GM23338 (cell line): ENCODE data around the gene PLPPR3. TPM values are rescaled to one million over a fixed set of nuclear protein-coding genes. Genes with fewer than 3 reads are reported as not detected.

Source experiments
- ATAC-seq: fragments of 200-7000 bp; cut with Tn5 transposase; 3 replicates; pipeline ENCODE4 v1.9.1; 2020
- DNase-seq: peaks from one replicate; pipeline ENCODE4 v3.0.0-alpha.2; 2015; ENCODE audit warnings: low spot score
- H2AFZ ChIP-seq: fragments of 200-600 bp; sonication (generic); 2 replicates; pipeline ENCODE4 v1.8.0; 2016; ENCODE audit warnings: antibody characterized with exemption, mild to moderate bottlenecking, moderate library complexity
- H3F3A ChIP-seq: fragments of 200-600 bp; sonication (generic); replicated peaks from 2 replicates; pipeline ENCODE4 v1.8.0; 2017; ENCODE audit warnings: antibody characterized with exemption, mixed run types, low read depth
- H3K27ac ChIP-seq: fragments of 200-600 bp; sonication (generic); 2 replicates; pipeline ENCODE4 v1.6.1; 2016; ENCODE audit warnings: low read depth
- H3K27me3 ChIP-seq: fragments of 200-600 bp; sonication (generic); 2 replicates; pipeline ENCODE4 v1.8.0; 2016; ENCODE audit warnings: mild to moderate bottlenecking, mixed run types, moderate library complexity; ENCODE audit not compliant: insufficient read depth
- H3K36me3 ChIP-seq: fragments of 200-600 bp; sonication (generic); 2 replicates; pipeline ENCODE4 v1.8.0; 2016; ENCODE audit warnings: mild to moderate bottlenecking; ENCODE audit not compliant: insufficient read depth
- H3K4me1 ChIP-seq: fragments of 200-600 bp; sonication (generic); 2 replicates; pipeline ENCODE4 v1.8.0; 2016; ENCODE audit warnings: mild to moderate bottlenecking, moderate library complexity; ENCODE audit not compliant: insufficient read depth
- H3K4me2 ChIP-seq: fragments of 200-600 bp; sonication (generic); 2 replicates; pipeline ENCODE4 v1.7.1; 2017; ENCODE audit warnings: mixed run types
- H3K4me3 ChIP-seq: fragments of 200-600 bp; sonication (generic); 2 replicates; pipeline ENCODE4 v1.6.1; 2016; ENCODE audit warnings: mixed run types
- H3K79me2 ChIP-seq: fragments of 200-600 bp; sonication (generic); replicated peaks from 2 replicates; pipeline ENCODE4 v1.8.0; 2017; ENCODE audit warnings: mild to moderate bottlenecking; ENCODE audit not compliant: insufficient read depth
- H3K9me2 ChIP-seq: fragments of 200-600 bp; sonication (generic); 2 replicates; pipeline ENCODE4 v1.8.0; 2017; ENCODE audit not compliant: insufficient read depth
- H4K20me1 ChIP-seq: fragments of 200-600 bp; sonication (generic); replicated peaks from 2 replicates; pipeline ENCODE4 v1.8.0; 2017; ENCODE audit warnings: mild to moderate bottlenecking; ENCODE audit not compliant: insufficient read depth
- H3K27ac Mint-ChIP-seq: 2 replicates; pipeline ENCODE4 v1.8.0; 2020; ENCODE audit warnings: inconsistent platforms, mild to moderate bottlenecking, moderate library complexity, mixed read lengths
- H3K27me3 Mint-ChIP-seq: 3 replicates; pipeline ENCODE4 v1.8.0; 2022; ENCODE audit warnings: low read depth, mild to moderate bottlenecking, moderate library complexity, mixed read lengths, inconsistent platforms; ENCODE audit not compliant: insufficient read depth, poor library complexity
- H3K36me3 Mint-ChIP-seq: 3 replicates; pipeline ENCODE4 v1.8.0; 2021; ENCODE audit warnings: low read depth, mild to moderate bottlenecking, inconsistent platforms, moderate library complexity, mixed read lengths
- H3K4me1 Mint-ChIP-seq: 3 replicates; pipeline ENCODE4 v1.8.0; 2020; ENCODE audit warnings: mild to moderate bottlenecking, inconsistent platforms, mixed read lengths
- H3K4me3 Mint-ChIP-seq: 3 replicates; pipeline ENCODE4 v1.8.0; 2021; ENCODE audit warnings: moderate library complexity, mild to moderate bottlenecking, inconsistent platforms, mixed read lengths
- H3K9me3 Mint-ChIP-seq: 3 replicates; pipeline ENCODE4 v1.8.0; 2020; ENCODE audit warnings: moderate library complexity, mild to moderate bottlenecking, inconsistent platforms, mixed read lengths
- CREB1 ChIP-seq: fragments of 250-450 bp; sonication (Bioruptor Pico); IDR thresholded peaks from 2 replicates; pipeline ENCODE4 v1.5.0; 2020; ENCODE audit warnings: low read depth, mild to moderate bottlenecking, moderate library complexity
- JUNB ChIP-seq: IDR thresholded peaks from one replicate; pipeline ENCODE4 v1.6.1; 2016; ENCODE audit warnings: antibody characterized with exemption; ENCODE audit not compliant: unreplicated experiment
- POLR2AphosphoS5 ChIP-seq: IDR thresholded peaks from 2 replicates; pipeline ENCODE4 v1.6.1; 2016; ENCODE audit warnings: antibody characterized with exemption, low read depth
- STAT1 ChIP-seq: IDR thresholded peaks from one replicate; pipeline ENCODE4 v1.6.1; 2016; ENCODE audit warnings: antibody characterized with exemption; ENCODE audit not compliant: unreplicated experiment
- ZNF114 ChIP-seq: fragments of 250-450 bp; sonication (Bioruptor Pico); IDR thresholded peaks from 2 replicates; pipeline ENCODE4 v1.5.0; 2020; ENCODE audit warnings: mild to moderate bottlenecking, moderate library complexity
- ZNF331 ChIP-seq: fragments of 250-450 bp; sonication (Bioruptor Pico); IDR thresholded peaks from 2 replicates; pipeline ENCODE4 v1.5.0; 2020; ENCODE audit warnings: low read depth, mild to moderate bottlenecking, moderate library complexity
- polyA plus RNA-seq: library from polyadenylated mRNA; unstranded; fragments of >200 nt; fragmentation: Nextera tagmentation; extraction: Ambion mirVana; gene quantifications from 2 replicates; pipeline ENCODE4 v1.2.1, GENCODE V29; 2016
- total RNA-seq: library from RNA; depleted of rRNA; stranded (reverse); fragments of >200 nt; shearing (Covaris generic); gene quantifications from 2 replicates; pipeline ENCODE4 v1.2.3, GENCODE V29; 2014
- TF ChIP-seq, protein P1 (sequence below), 2 experiments: fragments of 200-600 bp in 1 of 2; sonication (generic) in 1 of 2; conservative IDR thresholded peaks; 2 replicates each; pipeline versions ENCODE4 v1.5.1 to v1.6.1; 2016 to 2017; ENCODE audit warnings: antibody characterized with exemption in 2 of 2, low read depth in 2 of 2, mild to moderate bottlenecking in 2 of 2, moderate library complexity in 1 of 2
- TF ChIP-seq, protein P2 (sequence below): fragments of 250-450 bp; sonication (Bioruptor Pico); IDR thresholded peaks from 2 replicates; pipeline ENCODE4 v1.5.0; 2020; ENCODE audit warnings: mild to moderate bottlenecking, moderate library complexity
- TF ChIP-seq, protein P3 (sequence below): IDR thresholded peaks from 2 replicates; pipeline ENCODE4 v1.6.1; 2016; ENCODE audit warnings: antibody characterized with exemption

PLPPR3 gene
- total and polyA plus RNA-seq, 2 experiments from 2014 or later = 14.8 to 81.1 TPM

- Histone ChIP-seq H3K4me2 (no peak overlapping the region), H3K9me2 (no peaks in the 10 kb centered on the region), H2AFZ (no peak overlapping the region), H3K27me3 (no peaks in the 10 kb centered on the region), H3K4me1 (peaks cover 12% of the 10 kb centered on the region), H3K27ac (peak overlapping the region; percentile 55; the same call in 1 of the 2 replicates), H4K20me1 (peaks cover 65% of the 10 kb centered on the region), H3F3A (peaks cover 74% of the 10 kb centered on the region), H3K36me3 (peaks cover 42% of the 10 kb centered on the region), H3K79me2 (peaks cover 73% of the 10 kb centered on the region), H3K4me3 (no peak overlapping the region)
- TF ChIP-seq JUNB (no peak), STAT1 (no peak), POLR2AphosphoS5 (no peak), ZNF331 (CRISPR knock-in tag) (no peak)
- TF ChIP-seq, protein P1, sequence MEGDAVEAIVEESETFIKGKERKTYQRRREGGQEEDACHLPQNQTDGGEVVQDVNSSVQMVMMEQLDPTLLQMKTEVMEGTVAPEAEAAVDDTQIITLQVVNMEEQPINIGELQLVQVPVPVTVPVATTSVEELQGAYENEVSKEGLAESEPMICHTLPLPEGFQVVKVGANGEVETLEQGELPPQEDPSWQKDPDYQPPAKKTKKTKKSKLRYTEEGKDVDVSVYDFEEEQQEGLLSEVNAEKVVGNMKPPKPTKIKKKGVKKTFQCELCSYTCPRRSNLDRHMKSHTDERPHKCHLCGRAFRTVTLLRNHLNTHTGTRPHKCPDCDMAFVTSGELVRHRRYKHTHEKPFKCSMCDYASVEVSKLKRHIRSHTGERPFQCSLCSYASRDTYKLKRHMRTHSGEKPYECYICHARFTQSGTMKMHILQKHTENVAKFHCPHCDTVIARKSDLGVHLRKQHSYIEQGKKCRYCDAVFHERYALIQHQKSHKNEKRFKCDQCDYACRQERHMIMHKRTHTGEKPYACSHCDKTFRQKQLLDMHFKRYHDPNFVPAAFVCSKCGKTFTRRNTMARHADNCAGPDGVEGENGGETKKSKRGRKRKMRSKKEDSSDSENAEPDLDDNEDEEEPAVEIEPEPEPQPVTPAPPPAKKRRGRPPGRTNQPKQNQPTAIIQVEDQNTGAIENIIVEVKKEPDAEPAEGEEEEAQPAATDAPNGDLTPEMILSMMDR (conservative IDR thresholded peaks at IDR 0.05; ENCODE audit: low read depth in 2 of 2) = no peak
- Mint-ChIP-seq H3K4me3 (no peak overlapping the region), H3K36me3 (peaks cover 84% of the 10 kb centered on the region), H3K9me3 (no peaks in the 10 kb centered on the region), H3K27ac (no peak overlapping the region), H3K4me1 (peaks cover 24% of the 10 kb centered on the region), H3K27me3 (peaks cover 28% of the 10 kb centered on the region)
- DNase-seq (peak; percentile 43), ATAC-seq (peak; percentile 18)
Measured at GRCh38 chr19:805600-806550, 15.9 kb downstream of the PLPPR3 start.

GRCh38 chr19:805166-805551 lies 16.6 kb downstream of the PLPPR3 start:
- Mint-ChIP-seq H3K27me3 (peaks cover 25% of the 10 kb centered on the region), H3K36me3 (peaks cover 83% of the 10 kb centered on the region), H3K9me3 (no peaks in the 10 kb centered on the region), H3K4me1 (peaks cover 30% of the 10 kb centered on the region), H3K4me3 (no peak overlapping the region), H3K27ac (0 out of 2 replicates have a peak overlapping the region, but pooled peaks have one; percentile 72)
- no peaks in the 10 kb centered on the region for H3K9me2 ChIP-seq
- no peak overlapping the region for H3K4me2 ChIP-seq
- no peak for ATAC-seq
- no peak overlapping the region for H2AFZ ChIP-seq
- no peaks in the 10 kb centered on the region for H3K27me3 ChIP-seq
- no peak overlapping the region for H3K4me3 ChIP-seq
- peaks cover 67% of the 10 kb centered on the region for H3F3A ChIP-seq
- DNase-seq = no peak
- peaks cover 20% of the 10 kb centered on the region for H3K4me1 ChIP-seq
- H3K79me2 ChIP-seq = peaks cover 78% of the 10 kb centered on the region
- H3K27ac ChIP-seq = peak overlapping the region; percentile 55; the same call in 1 of the 2 replicates
- peaks cover 64% of the 10 kb centered on the region for H4K20me1 ChIP-seq
- peaks cover 43% of the 10 kb centered on the region for H3K36me3 ChIP-seq
- TF ChIP-seq POLR2AphosphoS5 (no peak), ZNF114 (CRISPR knock-in tag) (no peak), CREB1 (CRISPR knock-in tag) (no peak)
- TF ChIP-seq, protein P2, sequence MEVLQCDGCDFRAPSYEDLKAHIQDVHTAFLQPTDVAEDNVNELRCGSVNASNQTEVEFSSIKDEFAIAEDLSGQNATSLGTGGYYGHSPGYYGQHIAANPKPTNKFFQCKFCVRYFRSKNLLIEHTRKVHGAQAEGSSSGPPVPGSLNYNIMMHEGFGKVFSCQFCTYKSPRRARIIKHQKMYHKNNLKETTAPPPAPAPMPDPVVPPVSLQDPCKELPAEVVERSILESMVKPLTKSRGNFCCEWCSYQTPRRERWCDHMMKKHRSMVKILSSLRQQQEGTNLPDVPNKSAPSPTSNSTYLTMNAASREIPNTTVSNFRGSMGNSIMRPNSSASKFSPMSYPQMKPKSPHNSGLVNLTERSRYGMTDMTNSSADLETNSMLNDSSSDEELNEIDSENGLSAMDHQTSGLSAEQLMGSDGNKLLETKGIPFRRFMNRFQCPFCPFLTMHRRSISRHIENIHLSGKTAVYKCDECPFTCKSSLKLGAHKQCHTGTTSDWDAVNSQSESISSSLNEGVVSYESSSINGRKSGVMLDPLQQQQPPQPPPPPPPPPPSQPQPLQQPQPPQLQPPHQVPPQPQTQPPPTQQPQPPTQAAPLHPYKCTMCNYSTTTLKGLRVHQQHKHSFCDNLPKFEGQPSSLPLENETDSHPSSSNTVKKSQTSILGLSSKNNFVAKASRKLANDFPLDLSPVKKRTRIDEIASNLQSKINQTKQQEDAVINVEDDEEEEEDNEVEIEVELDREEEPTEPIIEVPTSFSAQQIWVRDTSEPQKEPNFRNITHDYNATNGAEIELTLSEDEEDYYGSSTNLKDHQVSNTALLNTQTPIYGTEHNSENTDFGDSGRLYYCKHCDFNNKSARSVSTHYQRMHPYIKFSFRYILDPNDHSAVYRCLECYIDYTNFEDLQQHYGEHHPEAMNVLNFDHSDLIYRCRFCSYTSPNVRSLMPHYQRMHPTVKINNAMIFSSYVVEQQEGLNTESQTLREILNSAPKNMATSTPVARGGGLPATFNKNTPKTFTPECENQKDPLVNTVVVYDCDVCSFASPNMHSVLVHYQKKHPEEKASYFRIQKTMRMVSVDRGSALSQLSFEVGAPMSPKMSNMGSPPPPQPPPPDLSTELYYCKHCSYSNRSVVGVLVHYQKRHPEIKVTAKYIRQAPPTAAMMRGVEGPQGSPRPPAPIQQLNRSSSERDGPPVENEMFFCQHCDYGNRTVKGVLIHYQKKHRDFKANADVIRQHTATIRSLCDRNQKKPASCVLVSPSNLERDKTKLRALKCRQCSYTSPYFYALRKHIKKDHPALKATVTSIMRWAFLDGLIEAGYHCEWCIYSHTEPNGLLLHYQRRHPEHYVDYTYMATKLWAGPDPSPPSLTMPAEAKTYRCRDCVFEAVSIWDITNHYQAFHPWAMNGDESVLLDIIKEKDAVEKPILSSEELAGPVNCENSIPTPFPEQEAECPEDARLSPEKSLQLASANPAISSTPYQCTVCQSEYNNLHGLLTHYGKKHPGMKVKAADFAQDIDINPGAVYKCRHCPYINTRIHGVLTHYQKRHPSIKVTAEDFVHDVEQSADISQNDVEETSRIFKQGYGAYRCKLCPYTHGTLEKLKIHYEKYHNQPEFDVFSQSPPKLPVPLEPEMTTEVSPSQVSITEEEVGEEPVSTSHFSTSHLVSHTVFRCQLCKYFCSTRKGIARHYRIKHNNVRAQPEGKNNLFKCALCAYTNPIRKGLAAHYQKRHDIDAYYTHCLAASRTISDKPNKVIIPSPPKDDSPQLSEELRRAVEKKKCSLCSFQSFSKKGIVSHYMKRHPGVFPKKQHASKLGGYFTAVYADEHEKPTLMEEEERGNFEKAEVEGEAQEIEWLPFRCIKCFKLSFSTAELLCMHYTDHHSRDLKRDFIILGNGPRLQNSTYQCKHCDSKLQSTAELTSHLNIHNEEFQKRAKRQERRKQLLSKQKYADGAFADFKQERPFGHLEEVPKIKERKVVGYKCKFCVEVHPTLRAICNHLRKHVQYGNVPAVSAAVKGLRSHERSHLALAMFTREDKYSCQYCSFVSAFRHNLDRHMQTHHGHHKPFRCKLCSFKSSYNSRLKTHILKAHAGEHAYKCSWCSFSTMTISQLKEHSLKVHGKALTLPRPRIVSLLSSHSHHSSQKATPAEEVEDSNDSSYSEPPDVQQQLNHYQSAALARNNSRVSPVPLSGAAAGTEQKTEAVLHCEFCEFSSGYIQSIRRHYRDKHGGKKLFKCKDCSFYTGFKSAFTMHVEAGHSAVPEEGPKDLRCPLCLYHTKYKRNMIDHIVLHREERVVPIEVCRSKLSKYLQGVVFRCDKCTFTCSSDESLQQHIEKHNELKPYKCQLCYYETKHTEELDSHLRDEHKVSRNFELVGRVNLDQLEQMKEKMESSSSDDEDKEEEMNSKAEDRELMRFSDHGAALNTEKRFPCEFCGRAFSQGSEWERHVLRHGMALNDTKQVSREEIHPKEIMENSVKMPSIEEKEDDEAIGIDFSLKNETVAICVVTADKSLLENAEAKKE = no peak
- TF ChIP-seq, protein P3, sequence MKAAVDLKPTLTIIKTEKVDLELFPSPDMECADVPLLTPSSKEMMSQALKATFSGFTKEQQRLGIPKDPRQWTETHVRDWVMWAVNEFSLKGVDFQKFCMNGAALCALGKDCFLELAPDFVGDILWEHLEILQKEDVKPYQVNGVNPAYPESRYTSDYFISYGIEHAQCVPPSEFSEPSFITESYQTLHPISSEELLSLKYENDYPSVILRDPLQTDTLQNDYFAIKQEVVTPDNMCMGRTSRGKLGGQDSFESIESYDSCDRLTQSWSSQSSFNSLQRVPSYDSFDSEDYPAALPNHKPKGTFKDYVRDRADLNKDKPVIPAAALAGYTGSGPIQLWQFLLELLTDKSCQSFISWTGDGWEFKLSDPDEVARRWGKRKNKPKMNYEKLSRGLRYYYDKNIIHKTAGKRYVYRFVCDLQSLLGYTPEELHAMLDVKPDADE = no peak
